CD4-positive, alpha-beta T cell (primary cell): ENCODE data around the gene ITGA7. TPM values are rescaled to one million over a fixed set of nuclear protein-coding genes. Genes with fewer than 3 reads are reported as not detected.

ENCODE experiments used
- ATAC-seq: fragments of 200-7000 bp; cut with Tn5 transposase; one replicate; pipeline ENCODE4 v1.10.0; 2022; ENCODE audit warnings: mild to moderate bottlenecking; ENCODE audit not compliant: poor library complexity
- CTCF ChIA-PET: fragments of 350-600 bp; sonication (Branson Sonifier 250); formaldehyde crosslinking; loops from one replicate; lab custom pipeline; 2021; ENCODE audit warnings: antibody characterized with exemption, inconsistent platforms; lab: Charles Lee
- POLR2A ChIA-PET: fragments of 350-600 bp; sonication (Branson Sonifier 250); formaldehyde crosslinking; loops from one replicate; lab custom pipeline; 2021; ENCODE audit warnings: antibody characterized with exemption, inconsistent platforms; lab: Charles Lee
- DNase-seq, 14 experiments: peaks; one replicate each; pipeline ENCODE4 v3.0.0-alpha.2; 2013 to 2020; ENCODE audit warnings: mixed read lengths in 2 of 14
- H3K27ac ChIP-seq, 2 donors: one replicate each; pipeline versions ENCODE4 v1.5.1 to v1.7.0; 2013; ENCODE audit warnings: low read length in 2 of 2, low read depth in 1 of 2, mild to moderate bottlenecking in 1 of 2
- H3K27me3 ChIP-seq, 2 experiments: 1 replicate in 1 of 2; 2 replicates in 1 of 2; pipeline versions ENCODE4 v1.6.1 to v1.7.0; 2013; ENCODE audit warnings: low read length in 2 of 2, control low read depth in 1 of 2, mild to moderate bottlenecking in 1 of 2, moderate library complexity in 1 of 2; ENCODE audit not compliant: insufficient read depth in 2 of 2, control insufficient read depth in 1 of 2
- H3K36me3 ChIP-seq: one replicate; pipeline ENCODE4 v1.6.1; 2013; ENCODE audit warnings: low read length, control low read depth; ENCODE audit not compliant: insufficient read depth
- H3K4me1 ChIP-seq: one replicate; pipeline ENCODE4 v1.6.1; 2013; ENCODE audit warnings: low read length, control low read depth; ENCODE audit not compliant: insufficient read depth
- H3K4me3 ChIP-seq: one replicate; pipeline ENCODE4 v1.5.1; 2013; ENCODE audit warnings: mild to moderate bottlenecking, low read length, moderate library complexity
- H3K9me3 ChIP-seq, 2 experiments: 1 replicate in 1 of 2; 2 replicates in 1 of 2; pipeline versions ENCODE4 v1.6.1 to v1.7.0; 2013; ENCODE audit warnings: low read length in 2 of 2, mild to moderate bottlenecking in 2 of 2, control low read depth in 1 of 2, moderate library complexity in 1 of 2; ENCODE audit not compliant: control insufficient read depth in 1 of 2, insufficient read depth in 1 of 2
- H3K27ac Mint-ChIP-seq: one replicate; pipeline ENCODE4 v1.8.0; 2020; ENCODE audit warnings: mixed read lengths
- H3K27me3 Mint-ChIP-seq: one replicate; pipeline ENCODE4 v1.8.0; 2021; ENCODE audit warnings: mixed read lengths
- H3K36me3 Mint-ChIP-seq: one replicate; pipeline ENCODE4 v1.8.0; 2021; ENCODE audit warnings: low read depth, mixed read lengths
- H3K4me1 Mint-ChIP-seq: one replicate; pipeline ENCODE4 v1.8.0; 2021; ENCODE audit warnings: low read depth, mixed read lengths
- H3K4me3 Mint-ChIP-seq: one replicate; pipeline ENCODE4 v1.8.0; 2020; ENCODE audit warnings: mild to moderate bottlenecking, mixed read lengths
- H3K9me3 Mint-ChIP-seq: one replicate; pipeline ENCODE4 v1.8.0; 2020; ENCODE audit warnings: mixed read lengths
- intact Hi-C, 2 experiments: fragments of 100-400 bp; cut with DNase I in 1 of 2; cut with micrococcal nuclease in 1 of 2; formaldehyde crosslinking; loops; one replicate each; pipeline versions ENCODE4 v1.15.1 to v1.9.0; 2023 to 2025; cut with DNase I, micrococcal nuclease
- total RNA-seq, 174 experiments: library from RNA in 2 of 174; stranded (reverse) in 2 of 174; gene quantifications; one replicate each; pipeline ENCODE4 v1.2.3 and lab custom pipeline; 2021 to 2026
- TF ChIP-seq, protein P1 (sequence below): fragments of 200-600 bp; IDR thresholded peaks from one replicate; pipeline ENCODE4 v1.8.0; 2022; ENCODE audit warnings: antibody characterized with exemption, mild to moderate bottlenecking

ITGA7 gene
- total RNA-seq, 2 experiments from 2014 or later, result 1.2 to 1.6 TPM

DNA sequence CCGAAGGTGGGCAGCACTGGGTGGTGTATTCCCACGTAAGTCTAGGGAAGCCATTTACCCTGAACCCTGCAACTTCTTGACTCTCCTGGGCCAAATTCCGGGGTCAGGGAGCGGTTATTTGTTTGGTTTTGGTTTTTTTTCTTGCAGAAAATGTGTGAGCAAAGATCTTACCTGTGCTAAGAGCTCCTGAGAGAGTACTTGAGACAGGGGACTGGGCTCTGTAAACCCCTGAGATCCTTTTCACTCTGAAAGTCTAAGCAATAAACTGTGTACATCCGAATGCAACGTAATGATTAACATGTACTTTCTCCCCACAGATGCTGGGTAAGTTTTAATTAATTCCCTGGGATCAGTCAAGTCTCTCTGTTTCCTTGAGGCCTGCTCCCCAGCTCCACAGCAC lies 49.5 kb downstream of the ITGA7 start:
- H3K4me3 Mint-ChIP-seq, result no peak overlapping the region
- ATAC-seq, result no peak
- ChIA-PET POLR2A (no interaction called here), CTCF (interaction anchor here (1.3 kb wide), 1 partner anchor 11 kb away, joined by 3 read pairs; no protein-coding TSS in a partner anchor)
- no peak overlapping the region for H3K27ac ChIP-seq
- intact Hi-C loops, result loop anchor here in 1 of 2 experiments (10.0 kb wide), 2 partner anchors 77 to 473 kb away; no protein-coding TSS in a partner anchor
- no peak overlapping the region for H3K4me3 ChIP-seq
- H3K36me3 ChIP-seq, result no peaks in the 10 kb centered on the region
- H3K9me3 Mint-ChIP-seq, result no peaks in the 10 kb centered on the region
- peaks cover 4% of the 10 kb centered on the region for H3K4me1 ChIP-seq
- no peaks in the 10 kb centered on the region for H3K36me3 Mint-ChIP-seq
- peaks cover 5% of the 10 kb centered on the region for H3K27me3 Mint-ChIP-seq
- H3K27me3 ChIP-seq, result peaks cover 0 to 2% of the 10 kb centered on the region in 2 experiments
- no peaks in the 10 kb centered on the region for H3K9me3 ChIP-seq
- H3K4me1 Mint-ChIP-seq, result no peaks in the 10 kb centered on the region
- TF ChIP-seq, protein P1, sequence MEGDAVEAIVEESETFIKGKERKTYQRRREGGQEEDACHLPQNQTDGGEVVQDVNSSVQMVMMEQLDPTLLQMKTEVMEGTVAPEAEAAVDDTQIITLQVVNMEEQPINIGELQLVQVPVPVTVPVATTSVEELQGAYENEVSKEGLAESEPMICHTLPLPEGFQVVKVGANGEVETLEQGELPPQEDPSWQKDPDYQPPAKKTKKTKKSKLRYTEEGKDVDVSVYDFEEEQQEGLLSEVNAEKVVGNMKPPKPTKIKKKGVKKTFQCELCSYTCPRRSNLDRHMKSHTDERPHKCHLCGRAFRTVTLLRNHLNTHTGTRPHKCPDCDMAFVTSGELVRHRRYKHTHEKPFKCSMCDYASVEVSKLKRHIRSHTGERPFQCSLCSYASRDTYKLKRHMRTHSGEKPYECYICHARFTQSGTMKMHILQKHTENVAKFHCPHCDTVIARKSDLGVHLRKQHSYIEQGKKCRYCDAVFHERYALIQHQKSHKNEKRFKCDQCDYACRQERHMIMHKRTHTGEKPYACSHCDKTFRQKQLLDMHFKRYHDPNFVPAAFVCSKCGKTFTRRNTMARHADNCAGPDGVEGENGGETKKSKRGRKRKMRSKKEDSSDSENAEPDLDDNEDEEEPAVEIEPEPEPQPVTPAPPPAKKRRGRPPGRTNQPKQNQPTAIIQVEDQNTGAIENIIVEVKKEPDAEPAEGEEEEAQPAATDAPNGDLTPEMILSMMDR, result no peak
- DNase-seq, result no peak
- H3K27ac Mint-ChIP-seq, result no peak overlapping the region

DNA sequence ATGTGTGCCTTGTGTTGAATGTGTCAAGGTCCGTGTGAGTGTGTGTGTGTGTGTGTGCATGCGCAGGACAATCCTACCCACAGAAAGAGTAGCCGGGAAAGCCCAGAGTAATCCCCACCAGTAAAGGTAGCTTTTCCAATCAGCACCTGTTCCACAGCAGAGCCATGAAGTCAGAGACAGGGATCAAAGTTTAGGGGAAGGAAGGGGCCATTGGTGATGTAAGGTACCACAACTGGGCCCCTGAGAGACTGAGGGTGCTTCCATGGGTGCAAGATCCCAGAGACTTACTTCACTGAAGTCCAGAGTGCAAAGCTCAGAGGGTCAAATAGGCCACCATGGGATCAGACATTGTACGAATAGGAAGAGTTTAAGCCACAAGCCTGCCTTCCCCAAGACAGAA lies 50.5 kb downstream of the ITGA7 start:
- Histone ChIP-seq H3K27me3 (peaks cover 0 to 2% of the 10 kb centered on the region in 2 experiments), H3K4me1 (peaks cover 4% of the 10 kb centered on the region), H3K27ac (no peak overlapping the region), H3K9me3 (no peaks in the 10 kb centered on the region), H3K4me3 (no peak overlapping the region), H3K36me3 (no peaks in the 10 kb centered on the region)
- no peak overlapping the region for H3K27ac Mint-ChIP-seq
- H3K27me3 Mint-ChIP-seq, result peaks cover 5% of the 10 kb centered on the region
- ATAC-seq (no peak), DNase-seq (no peak)
- H3K4me3 Mint-ChIP-seq, result no peak overlapping the region
- no peaks in the 10 kb centered on the region for H3K36me3 Mint-ChIP-seq
- TF ChIP-seq, protein P1, result no peak
- intact Hi-C loops, result loop anchor here in 1 of 2 experiments (2.0 to 10.0 kb wide), 3 partner anchors 14 to 472 kb away; no protein-coding TSS in a partner anchor
- no peaks in the 10 kb centered on the region for H3K9me3 Mint-ChIP-seq
- ChIA-PET CTCF (interaction anchor here (2.3 kb wide), 1 partner anchor 12 kb away, joined by 51 read pairs; no protein-coding TSS in a partner anchor), POLR2A (interaction anchor here (2.2 kb wide), 1 partner anchor 12 kb away, joined by 13 read pairs; no protein-coding TSS in a partner anchor)
- H3K4me1 Mint-ChIP-seq, result peaks cover 4% of the 10 kb centered on the region

DNA sequence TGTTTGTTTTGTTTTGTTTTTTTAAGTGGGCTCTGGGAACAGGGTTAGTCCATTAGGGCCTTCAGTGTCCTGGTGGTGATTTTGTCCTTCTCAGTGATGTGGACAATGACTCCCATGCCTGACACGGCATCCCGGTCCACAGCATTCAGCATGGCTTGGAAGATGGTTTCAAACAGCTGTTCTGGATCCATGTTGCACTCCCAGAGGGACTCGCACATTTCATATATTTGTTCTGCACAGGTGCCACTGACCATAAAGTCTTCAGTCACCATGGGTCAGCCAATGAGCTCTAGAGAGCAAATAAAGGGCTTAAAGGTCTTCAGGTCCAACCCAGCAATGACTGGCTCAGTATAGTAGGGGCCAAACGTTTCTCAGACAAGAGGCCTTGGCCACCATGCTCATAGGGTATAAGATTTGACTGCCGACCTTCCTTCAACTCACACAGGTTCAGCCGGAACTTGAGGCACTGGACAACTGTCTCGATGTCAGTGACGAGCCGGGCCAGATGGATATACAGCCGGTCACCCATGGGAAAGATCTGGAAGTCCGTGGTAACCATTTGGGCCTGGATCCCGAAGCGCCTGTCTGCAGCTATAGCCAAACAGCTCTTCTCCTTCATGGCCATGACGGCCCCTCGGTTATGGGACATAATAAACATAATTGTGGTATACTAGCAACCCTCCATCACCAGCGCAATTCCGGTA lies 53.0 kb downstream of the ITGA7 start:
- no peaks in the 10 kb centered on the region for H3K9me3 ChIP-seq
- POLR2A ChIA-PET, result no interaction called here
- no peak overlapping the region for H3K4me3 ChIP-seq
- no peaks in the 10 kb centered on the region for H3K9me3 Mint-ChIP-seq
- peaks cover 5% of the 10 kb centered on the region for H3K27me3 Mint-ChIP-seq
- no peak overlapping the region for H3K27ac ChIP-seq
- intact Hi-C loops, result loop anchor here in 1 of 2 experiments (10.0 kb wide), 2 partner anchors 80 to 470 kb away; no protein-coding TSS in a partner anchor
- H3K4me3 Mint-ChIP-seq, result no peak overlapping the region
- CTCF ChIA-PET, result interaction anchor here (1.0 to 2.0 kb wide), 2 partner anchors 8 to 16 kb away, joined by 6 to 8 read pairs; no protein-coding TSS in a partner anchor
- H3K4me1 ChIP-seq, result peaks cover 4% of the 10 kb centered on the region
- H3K36me3 Mint-ChIP-seq, result no peaks in the 10 kb centered on the region
- TF ChIP-seq, protein P1, result no peak
- ATAC-seq (no peak), DNase-seq (no peak)
- no peak overlapping the region for H3K27ac Mint-ChIP-seq
- H3K36me3 ChIP-seq, result no peaks in the 10 kb centered on the region
- H3K4me1 Mint-ChIP-seq, result peaks cover 4% of the 10 kb centered on the region
- peaks cover 0 to 2% of the 10 kb centered on the region in 2 experiments for H3K27me3 ChIP-seq
